Measurements from ENCODE around the gene GPR4.

- TF ChIP-seq CTCF (IDR thresholded peaks at IDR 0.05; ENCODE audit: control extremely low read depth in 1 of 3, insufficient read depth in 1 of 3, low read depth in 1 of 3, low read length in 3 of 3): no peak
- no peak for TF ChIP-seq ASH2L (IDR thresholded peaks at IDR 0.05; ENCODE audit: low read length)
- TF ChIP-seq MAFK (IDR thresholded peaks at IDR 0.05; ENCODE audit: low read depth, low read length): no peak
- TF ChIP-seq SAP30 (IDR thresholded peaks at IDR 0.05; ENCODE audit: insufficient read depth, insufficient replicate concordance, low read length): no peak
- TF ChIP-seq BCL11A (IDR thresholded peaks at IDR 0.05; ENCODE audit: low read depth in 2 of 2, low read length in 2 of 2): no peak
- no peak for TF ChIP-seq NANOG (IDR thresholded peaks at IDR 0.05; ENCODE audit: insufficient read depth, low read depth, low read length, poor library complexity, severe bottlenecking)
- TF ChIP-seq PHF8 (conservative IDR thresholded peaks at IDR 0.05; ENCODE audit: low read depth, low read length): no peak
Measured at GRCh38 chr19:45542234-45542668, 59.8 kb downstream of the GPR4 start.
